Stimulated activated CD4-positive, alpha-beta T cell treated with anti-CD3 and anti-CD28 coated beads, Interleukin-12 subunit alpha, Interleukin-12 subunit beta, amount 100 ng/mL, for 48 hours (primary cell): Measurements from ENCODE around the gene SLC6A17.

ENCODE experiments used
- DNase-seq, 3 donors: peaks; one replicate each; pipeline ENCODE4 v3.0.0-alpha.2; 2020; ENCODE audit warnings: low read depth in 2 of 3, low spot score in 1 of 3

The SLC6A17 gene

GRCh38 chr1:110239441-110240430, 89.4 kb downstream of the SLC6A17 start:
- DNase-seq = no peak

- no peak for DNase-seq
Observed at GRCh38 chr1:110240476-110241210, 90.3 kb downstream of the SLC6A17 start.

GRCh38 chr1:110241516-110241915, 91.2 kb downstream of the SLC6A17 start:
- no peak for DNase-seq

- no peak for DNase-seq
Observed at GRCh38 chr1:110242062-110242461, 91.8 kb downstream of the SLC6A17 start.

DNA sequence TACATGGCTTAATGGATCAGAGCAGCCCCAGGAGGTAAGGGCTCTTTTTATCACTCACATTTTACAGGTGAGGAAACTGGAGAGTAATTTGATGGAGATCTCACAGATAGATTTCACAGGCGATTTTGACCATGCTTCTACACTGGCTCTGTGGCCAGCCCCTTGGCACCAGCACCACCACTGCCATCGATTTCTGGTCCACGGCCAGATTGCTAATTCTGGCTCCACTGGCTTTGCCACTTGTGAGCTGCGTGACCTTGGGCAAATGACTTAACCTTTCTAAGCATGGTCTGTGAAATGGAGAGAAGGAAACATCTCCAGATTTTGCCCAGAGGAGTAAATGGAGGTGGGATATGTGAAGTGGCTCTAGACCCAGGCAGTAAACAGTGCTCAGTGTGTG, 92.4 kb downstream of the SLC6A17 start:
- no peak for DNase-seq

- no peak for DNase-seq
Observed at GRCh38 chr1:110243146-110243545, 92.9 kb downstream of the SLC6A17 start.

DNA sequence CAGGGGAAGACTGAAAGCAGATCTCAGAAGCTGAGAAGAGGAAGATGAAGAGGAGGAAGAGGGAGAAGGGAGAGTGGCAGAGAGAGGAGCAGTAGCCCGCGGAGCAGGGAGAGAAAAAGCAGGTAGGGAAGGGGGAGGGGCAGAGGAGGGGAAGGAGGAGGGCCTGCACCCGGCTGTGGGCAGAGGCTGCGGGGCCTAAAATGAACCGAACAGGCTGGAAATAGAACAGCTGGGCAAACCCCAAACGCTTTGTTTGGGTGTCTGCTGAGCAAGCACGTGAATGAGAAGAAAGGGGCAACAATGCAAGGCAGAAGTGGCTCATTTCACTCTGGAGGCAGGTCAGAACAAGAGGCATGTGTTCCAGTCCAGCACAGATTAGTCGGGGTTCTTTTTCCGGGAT, 93.3 kb downstream of the SLC6A17 start:
- no peak for DNase-seq

- no peak for DNase-seq
Observed at GRCh38 chr1:110245876-110246620, 95.8 kb downstream of the SLC6A17 start.

DNA sequence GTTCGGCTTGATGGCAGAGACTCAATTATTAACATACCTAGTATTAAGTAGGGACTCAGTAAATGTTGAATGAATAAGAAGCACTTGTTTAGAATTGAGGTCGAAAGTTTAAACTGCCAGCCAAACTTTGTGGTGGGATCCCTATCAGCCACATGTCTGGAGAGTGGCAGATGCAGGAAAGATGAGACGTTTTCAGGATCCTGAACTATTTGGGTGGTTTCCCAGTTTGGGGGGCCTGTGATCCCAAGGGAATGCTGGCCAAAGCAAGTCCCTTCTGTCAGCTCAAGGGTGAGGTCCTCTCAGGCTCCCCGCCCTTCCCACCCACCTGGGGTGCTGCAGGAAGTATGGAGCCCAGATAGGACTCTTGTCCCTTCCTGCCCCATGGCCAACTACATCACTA, 98.5 kb downstream of the SLC6A17 start:
- DNase-seq = no peak

- no peak for DNase-seq
Observed at GRCh38 chr1:110249256-110249655, 99.0 kb downstream of the SLC6A17 start.

DNA sequence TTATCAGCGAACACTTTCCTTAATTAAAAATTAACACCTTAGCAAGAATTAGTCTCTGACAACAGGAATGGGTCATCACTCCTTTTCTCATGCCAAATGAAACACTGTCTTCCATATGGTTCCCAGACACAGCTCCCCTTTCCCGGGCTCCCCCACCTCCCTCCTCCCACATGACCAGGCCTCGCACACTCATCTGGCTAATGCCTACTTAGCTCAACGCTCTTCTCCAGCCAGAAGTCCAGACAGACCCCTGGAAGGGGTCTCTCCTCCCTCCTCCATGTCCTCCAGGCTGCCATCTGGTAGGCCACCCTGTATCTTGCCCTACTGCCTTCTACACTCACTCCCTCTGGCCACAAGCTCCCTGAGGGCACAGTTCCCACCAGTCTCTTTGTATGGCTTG, 99.7 kb downstream of the SLC6A17 start:
- DNase-seq = no peak

DNA sequence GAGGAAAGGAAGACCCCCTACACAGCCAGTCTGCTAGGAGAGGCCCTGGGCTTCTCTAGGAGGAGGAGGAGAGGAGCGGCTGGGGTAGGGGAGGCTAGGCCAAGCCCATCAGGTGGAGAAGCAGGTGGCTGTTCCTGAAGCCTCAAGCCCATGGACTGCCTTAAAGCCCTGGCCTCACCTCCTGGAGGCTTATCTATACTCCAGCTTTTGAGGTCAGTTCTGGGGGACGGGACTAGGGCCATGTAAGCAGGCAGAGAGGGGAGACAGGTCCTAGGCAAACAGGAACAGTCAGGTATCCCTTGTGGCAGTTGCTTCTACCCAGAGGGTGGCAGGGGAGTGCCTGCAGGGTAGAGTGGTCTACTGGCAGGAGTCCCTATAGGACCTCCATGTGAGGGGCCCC, 100.5 kb downstream of the SLC6A17 start:
- no peak for DNase-seq
